HG03159 (cell line): ENCODE results near the gene OR8D1.
"Not testable (repeated sequence)": the region's sequence is repeated elsewhere in the genome, so short reads cannot be mapped to it uniquely, and the experiment has no call there.

ENCODE experiments used
- ATAC-seq: cut with Tn5 transposase; IDR thresholded peaks from one replicate; pipeline ENCODE4 v1.9.1; 2021; ENCODE audit warnings: mild to moderate bottlenecking, moderate library complexity; ENCODE audit not compliant: unreplicated experiment

The OR8D1 gene

DNA sequence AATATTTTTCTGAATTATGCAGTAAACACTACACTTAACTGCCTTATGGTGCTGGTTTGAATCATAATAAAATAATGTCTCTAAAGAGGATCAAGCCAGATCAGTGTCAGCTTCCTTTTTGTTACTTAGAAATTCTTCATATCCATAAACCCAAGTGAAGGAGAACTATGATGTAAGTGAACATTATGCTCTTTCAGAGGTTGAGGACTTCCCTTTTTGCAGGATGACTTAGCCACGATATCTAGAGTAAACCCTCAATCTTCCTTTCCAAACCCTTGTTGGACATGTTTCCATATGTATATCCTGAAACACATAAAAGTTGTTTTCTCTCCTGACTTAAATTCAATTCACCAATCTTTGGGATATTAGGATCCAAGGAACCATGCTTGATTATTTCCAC lies 19.1 kb downstream of the OR8D1 start:
- ATAC-seq = no peak

DNA sequence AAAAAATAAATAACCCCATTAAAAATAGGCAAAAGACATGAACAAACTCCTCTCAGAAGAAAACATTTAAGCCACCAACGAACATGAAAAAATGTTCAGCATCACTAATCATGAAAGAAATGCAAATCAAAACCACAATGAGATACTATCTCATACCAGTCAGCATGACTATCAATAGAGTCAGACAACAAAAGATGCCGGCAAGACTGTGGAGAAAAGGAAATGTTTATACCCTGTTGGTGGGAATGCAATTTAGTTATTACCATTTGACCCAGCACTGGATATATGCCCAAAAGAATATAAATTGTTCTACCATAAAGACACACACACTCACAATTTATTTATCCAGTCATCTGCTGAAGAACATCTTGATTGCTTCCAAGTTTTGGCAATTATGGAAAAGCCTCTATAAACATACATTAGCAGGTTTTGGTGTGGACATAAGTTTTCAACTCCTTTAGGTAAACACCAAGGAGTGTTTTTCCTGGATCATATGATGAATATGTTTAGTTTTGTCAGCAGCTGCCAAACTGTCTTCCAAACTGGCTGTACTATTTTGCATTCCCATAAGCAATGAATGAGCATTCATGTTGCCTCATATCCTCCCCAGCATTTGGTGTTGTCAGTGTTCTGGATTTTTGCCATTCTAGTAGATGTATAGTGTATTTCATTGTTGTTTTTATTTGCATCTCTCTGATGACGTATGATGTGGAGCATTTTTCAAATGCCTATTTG lies 28.0 kb downstream of the OR8D1 start:
- no peak for ATAC-seq

DNA sequence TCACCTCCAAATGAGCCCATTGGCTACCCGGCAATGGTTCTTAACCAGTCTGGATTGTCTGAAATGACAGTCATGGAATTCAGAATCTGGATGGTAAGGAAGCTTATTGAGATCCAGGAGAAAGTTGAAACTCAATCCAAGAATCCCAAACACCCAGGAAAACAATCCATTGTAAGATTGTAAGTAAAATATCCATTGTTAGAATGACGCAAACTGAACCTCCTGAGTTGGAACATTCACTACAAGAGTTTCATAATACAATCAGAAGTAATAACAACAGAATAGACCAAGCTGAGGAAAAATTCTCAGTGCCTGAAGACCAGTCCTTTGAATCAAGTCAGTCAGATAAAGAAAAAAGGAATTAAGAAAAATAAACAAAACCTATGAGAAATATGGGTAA lies 35.5 kb downstream of the OR8D1 start:
- ATAC-seq = no peak

DNA sequence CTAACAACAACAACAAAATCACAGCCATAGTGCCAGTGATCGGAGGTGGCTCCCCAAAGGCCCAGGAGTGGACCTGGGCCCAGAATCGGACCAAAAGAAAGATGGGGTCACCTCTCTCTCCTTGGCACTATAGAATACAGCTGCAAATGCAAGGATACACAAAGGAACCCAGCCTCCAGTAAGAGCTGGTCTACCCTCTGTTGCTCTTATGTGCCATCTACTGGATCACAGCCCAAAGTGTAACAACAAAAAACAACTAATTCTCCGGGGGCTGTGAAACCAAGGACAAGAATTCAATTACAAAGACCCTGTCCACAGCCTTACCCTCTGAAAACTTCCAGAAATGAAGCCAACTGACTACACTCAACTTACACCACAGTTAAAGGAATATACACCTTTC lies 35.9 kb downstream of the OR8D1 start:
- ATAC-seq = no peak

GRCh38 chr11:124277207-124277606 lies 36.5 kb downstream of the OR8D1 start:
- ATAC-seq = no peak

GRCh38 chr11:124276081-124276480 lies 37.7 kb downstream of the OR8D1 start:
- no peak for ATAC-seq

DNA sequence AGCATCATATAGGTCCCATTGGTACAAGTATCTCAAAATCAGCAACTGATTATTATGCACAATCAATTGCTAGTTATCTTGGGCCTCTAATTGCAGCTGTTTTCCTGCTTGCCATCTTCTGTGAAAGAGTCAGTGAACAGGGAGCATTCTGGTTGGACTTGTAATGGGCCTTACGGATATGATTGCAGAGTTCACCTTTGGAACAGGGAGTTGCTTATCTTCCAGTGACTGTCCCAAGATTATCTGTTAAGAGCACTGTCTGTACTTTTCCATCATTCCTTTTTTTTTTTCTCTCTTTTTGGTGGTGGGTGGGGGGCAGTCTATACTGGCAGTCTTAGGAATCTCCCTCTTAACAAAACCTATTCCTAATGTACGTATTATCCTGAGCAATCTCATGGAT lies 39.7 kb downstream of the OR8D1 start:
- ATAC-seq = no peak

- ATAC-seq = not testable (repeated sequence)
Observed at GRCh38 chr11:124270886-124271285, 42.9 kb downstream of the OR8D1 start.

- not testable (repeated sequence) for ATAC-seq
Observed at GRCh38 chr11:124265041-124265440, 48.7 kb downstream of the OR8D1 start.

DNA sequence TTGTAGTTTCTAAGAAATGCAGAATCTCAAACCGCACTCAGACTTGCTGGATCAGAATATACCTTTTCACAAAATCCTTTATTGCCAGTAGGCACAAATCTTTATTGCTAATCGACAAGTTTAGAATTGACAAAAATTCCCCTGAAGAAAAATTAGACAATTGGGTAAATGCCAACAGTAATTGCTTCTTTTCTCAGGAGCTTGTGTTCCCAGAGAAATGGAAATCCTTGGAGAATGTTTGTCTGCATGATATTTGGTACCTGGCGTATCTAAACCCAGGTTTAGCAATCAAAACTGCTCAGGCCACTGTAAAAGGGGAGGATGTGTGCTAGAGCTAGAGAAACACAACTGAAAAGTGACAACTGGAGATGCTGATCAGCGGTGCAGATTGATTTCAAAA lies 57.7 kb downstream of the OR8D1 start, which contains the start of gene OR8G5:
Gene OR8G5, plus strand, starts transcription at position 301 of the 400 bp plus-strand sequence. CDS start 8,556 bp downstream, outside the sequence.
- ATAC-seq = no peak
